Measurements from ENCODE around the gene KRTAP2-2. TPM values are rescaled to one million over a fixed set of nuclear protein-coding genes. Genes with fewer than 3 reads are reported as not detected.

Gene KRTAP2-2
- total and polyA plus RNA-seq, 2 of the 13 experiments (the other 11 are each of a cell fraction or from before 2014, with no cell fraction given) = not detected

- TF ChIP-seq REL (CRISPR knock-in tag; conservative IDR thresholded peaks at IDR 0.05) (no peak), JDP2 (CRISPR knock-in tag; IDR thresholded peaks at IDR 0.05; ENCODE audit: borderline replicate concordance) (no peak), NCOR1 (IDR thresholded peaks at IDR 0.05; ENCODE audit: borderline replicate concordance, low read length) (no peak), RXRA (CRISPR knock-in tag; IDR thresholded peaks at IDR 0.05) (no peak; the same call in 1 of the 2 replicates), FOSL2 (CRISPR knock-in tag; IDR thresholded peaks at IDR 0.05) (0 out of 2 replicates have a peak, but pooled peaks have one; percentile 7), SMYD3 (CRISPR knock-in tag; IDR thresholded peaks at IDR 0.05) (0 out of 2 replicates have a peak, but pooled peaks have one; percentile 2), ZNF205 (CRISPR knock-in tag; IDR thresholded peaks at IDR 0.05) (no peak), ZNF768 (CRISPR knock-in tag; IDR thresholded peaks at IDR 0.05) (0 out of 2 replicates have a peak, but pooled peaks have one; percentile 44), ZNF761 (CRISPR knock-in tag; conservative IDR thresholded peaks at IDR 0.05) (no peak), CBX1 (IDR thresholded peaks at IDR 0.05; ENCODE audit: low read depth) (no peak), MXD4 (CRISPR knock-in tag; IDR thresholded peaks at IDR 0.05) (0 out of 2 replicates have a peak, but pooled peaks have one; percentile 12), ZNF704 (CRISPR knock-in tag; IDR thresholded peaks at IDR 0.05; ENCODE audit: borderline replicate concordance) (0 out of 2 replicates have a peak, but pooled peaks have one; percentile 28), ZNF687 (CRISPR knock-in tag; IDR thresholded peaks at IDR 0.05) (peak; percentile 68), ZNF777 (CRISPR knock-in tag; IDR thresholded peaks at IDR 0.05) (0 out of 2 replicates have a peak, but pooled peaks have one; percentile 30), SSRP1 (CRISPR knock-in tag; IDR thresholded peaks at IDR 0.05) (0 out of 2 replicates have a peak, but pooled peaks have one; percentile 13)
Measured at GRCh38 chr17:41008811-41009210, 46.2 kb downstream of the KRTAP2-2 start, which contains the start of gene KRTAP3-1 (continued).

Small RNA genes within 50 kb of the gene (small RNA-seq; reads per million reads assigned to genes)
- gene KRTAP3-4P (ENCODE audit: insufficient read depth in 2 of 3, insufficient read length in 3 of 3, low read depth in 2 of 3, low replicate concordance in 1 of 3) = 0 reads per million in 3 experiments

Other genes with a start within 250 kb of the KRTAP2-2 start
Only the 30 nearest of the 37 such genes appear.
- gene KRT20, start 170.0 kb downstream of the KRTAP2-2 start, total RNA-seq (2016; rRNA removed; fragmentation: Illumina TruSeq; extraction: Trizol) = 0.13 and 0.14 TPM in 2 replicates
- gene KRT20, start 170.0 kb downstream of the KRTAP2-2 start, polyA plus RNA-seq (2011; rRNA removed) = 0.20 and 1.0 TPM in 2 replicates
- gene KRT23, start 117.6 kb downstream of the KRTAP2-2 start, total RNA-seq (2016; rRNA removed; fragmentation: Illumina TruSeq; extraction: Trizol) = 24.7 and 32.9 TPM in 2 replicates
- 48.4 and 51.1 TPM in 2 replicates for gene KRT23, start 117.6 kb downstream of the KRTAP2-2 start, polyA plus RNA-seq (2011; rRNA removed)
- gene KRT39, start 88.3 kb downstream of the KRTAP2-2 start, total RNA-seq (2016; rRNA removed; fragmentation: Illumina TruSeq; extraction: Trizol) = 0.07 TPM in 1 of 2 replicates, not detected in the other
- gene KRT39, start 88.3 kb downstream of the KRTAP2-2 start, polyA plus RNA-seq (2011; rRNA removed) = 1.2 and 1.6 TPM in 2 replicates
- not detected in 2 replicates for gene KRT40, start 70.9 kb downstream of the KRTAP2-2 start, total RNA-seq (2016; rRNA removed; fragmentation: Illumina TruSeq; extraction: Trizol)
- not detected in 2 replicates for gene KRT40, start 70.9 kb downstream of the KRTAP2-2 start, polyA plus RNA-seq (2011; rRNA removed)
- gene KRTAP3-3, start 61.1 kb downstream of the KRTAP2-2 start, total RNA-seq (2016; rRNA removed; fragmentation: Illumina TruSeq; extraction: Trizol) = not detected in 2 replicates
- not detected in 2 replicates for gene KRTAP3-3, start 61.1 kb downstream of the KRTAP2-2 start, polyA plus RNA-seq (2011; rRNA removed)
- gene KRTAP3-2, start 55.3 kb downstream of the KRTAP2-2 start, total RNA-seq (2016; rRNA removed; fragmentation: Illumina TruSeq; extraction: Trizol) = not detected in 2 replicates
- gene KRTAP3-2, start 55.3 kb downstream of the KRTAP2-2 start, polyA plus RNA-seq (2011; rRNA removed) = not detected in 2 replicates
- 0.29 and 0.81 TPM in 2 replicates for gene KRTAP3-1, start 46.1 kb downstream of the KRTAP2-2 start, total RNA-seq (2016; rRNA removed; fragmentation: Illumina TruSeq; extraction: Trizol)
- gene KRTAP3-1, start 46.1 kb downstream of the KRTAP2-2 start, polyA plus RNA-seq (2011; rRNA removed) = 3.7 and 3.8 TPM in 2 replicates
- gene KRTAP1-5, start 28.0 kb downstream of the KRTAP2-2 start, total RNA-seq (2016; rRNA removed; fragmentation: Illumina TruSeq; extraction: Trizol) = not detected in 2 replicates
- gene KRTAP1-5, start 28.0 kb downstream of the KRTAP2-2 start, polyA plus RNA-seq (2011; rRNA removed) = 0.07 and 0.09 TPM in 2 replicates
- not detected in 2 replicates for gene KRTAP1-4, start 25.0 kb downstream of the KRTAP2-2 start, total RNA-seq (2016; rRNA removed; fragmentation: Illumina TruSeq; extraction: Trizol)
- not detected in 2 replicates for gene KRTAP1-4, start 25.0 kb downstream of the KRTAP2-2 start, polyA plus RNA-seq (2011; rRNA removed)
- not detected in 2 replicates for gene KRTAP1-3, start 20.4 kb downstream of the KRTAP2-2 start, total RNA-seq (2016; rRNA removed; fragmentation: Illumina TruSeq; extraction: Trizol)
- not detected in 2 replicates for gene KRTAP1-3, start 20.4 kb downstream of the KRTAP2-2 start, polyA plus RNA-seq (2011; rRNA removed)
- gene KRTAP1-1, start 13.8 kb downstream of the KRTAP2-2 start, total RNA-seq (2016; rRNA removed; fragmentation: Illumina TruSeq; extraction: Trizol) = not detected in 2 replicates
- not detected in 2 replicates for gene KRTAP1-1, start 13.8 kb downstream of the KRTAP2-2 start, polyA plus RNA-seq (2011; rRNA removed)
- not detected in 2 replicates for gene KRTAP2-1, start 7.9 kb downstream of the KRTAP2-2 start, total RNA-seq (2016; rRNA removed; fragmentation: Illumina TruSeq; extraction: Trizol)
- not detected in 2 replicates for gene KRTAP2-1, start 7.9 kb downstream of the KRTAP2-2 start, polyA plus RNA-seq (2011; rRNA removed)
- not detected in 2 replicates for gene KRTAP2-3, start 4.9 kb upstream of the KRTAP2-2 start, total RNA-seq (2016; rRNA removed; fragmentation: Illumina TruSeq; extraction: Trizol)
- gene KRTAP2-3, start 4.9 kb upstream of the KRTAP2-2 start, polyA plus RNA-seq (2011; rRNA removed) = 0.24 and 0.25 TPM in 2 replicates
- not detected in 2 replicates for gene KRTAP2-4, start 10.6 kb upstream of the KRTAP2-2 start, total RNA-seq (2016; rRNA removed; fragmentation: Illumina TruSeq; extraction: Trizol)
- not detected in 2 replicates for gene KRTAP2-4, start 10.6 kb upstream of the KRTAP2-2 start, polyA plus RNA-seq (2011; rRNA removed)
- not detected in 2 replicates for gene KRTAP4-7, start 28.9 kb upstream of the KRTAP2-2 start, total RNA-seq (2016; rRNA removed; fragmentation: Illumina TruSeq; extraction: Trizol)
- not detected in 2 replicates for gene KRTAP4-7, start 28.9 kb upstream of the KRTAP2-2 start, polyA plus RNA-seq (2011; rRNA removed)
- not detected in 2 replicates for gene KRTAP4-8, start 42.9 kb upstream of the KRTAP2-2 start, total RNA-seq (2016; rRNA removed; fragmentation: Illumina TruSeq; extraction: Trizol)
- gene KRTAP4-8, start 42.9 kb upstream of the KRTAP2-2 start, polyA plus RNA-seq (2011; rRNA removed) = not detected in 2 replicates
- not detected in 2 replicates for gene KRTAP4-16, start 47.0 kb upstream of the KRTAP2-2 start, total RNA-seq (2016; rRNA removed; fragmentation: Illumina TruSeq; extraction: Trizol)
- gene KRTAP4-16, start 47.0 kb upstream of the KRTAP2-2 start, polyA plus RNA-seq (2011; rRNA removed) = not detected in 2 replicates
- not detected in 2 replicates for gene KRTAP4-9, start 50.2 kb upstream of the KRTAP2-2 start, total RNA-seq (2016; rRNA removed; fragmentation: Illumina TruSeq; extraction: Trizol)
- not detected in 2 replicates for gene KRTAP4-9, start 50.2 kb upstream of the KRTAP2-2 start, polyA plus RNA-seq (2011; rRNA removed)
- gene KRTAP4-11, start 63.1 kb upstream of the KRTAP2-2 start, total RNA-seq (2016; rRNA removed; fragmentation: Illumina TruSeq; extraction: Trizol) = not detected in 2 replicates
- gene KRTAP4-11, start 63.1 kb upstream of the KRTAP2-2 start, polyA plus RNA-seq (2011; rRNA removed) = not detected in 2 replicates
- not detected in 2 replicates for gene KRTAP4-12, start 69.0 kb upstream of the KRTAP2-2 start, total RNA-seq (2016; rRNA removed; fragmentation: Illumina TruSeq; extraction: Trizol)
- gene KRTAP4-12, start 69.0 kb upstream of the KRTAP2-2 start, polyA plus RNA-seq (2011; rRNA removed) = not detected in 2 replicates
- gene KRTAP4-6, start 85.3 kb upstream of the KRTAP2-2 start, total RNA-seq (2016; rRNA removed; fragmentation: Illumina TruSeq; extraction: Trizol) = not detected in 2 replicates
- not detected in 2 replicates for gene KRTAP4-6, start 85.3 kb upstream of the KRTAP2-2 start, polyA plus RNA-seq (2011; rRNA removed)
- not detected in 2 replicates for gene KRTAP4-5, start 94.6 kb upstream of the KRTAP2-2 start, total RNA-seq (2016; rRNA removed; fragmentation: Illumina TruSeq; extraction: Trizol)
- not detected in 2 replicates for gene KRTAP4-5, start 94.6 kb upstream of the KRTAP2-2 start, polyA plus RNA-seq (2011; rRNA removed)
- not detected in 2 replicates for gene KRTAP4-4, start 105.5 kb upstream of the KRTAP2-2 start, total RNA-seq (2016; rRNA removed; fragmentation: Illumina TruSeq; extraction: Trizol)
- gene KRTAP4-4, start 105.5 kb upstream of the KRTAP2-2 start, polyA plus RNA-seq (2011; rRNA removed) = not detected in 2 replicates
- gene KRTAP4-3, start 113.0 kb upstream of the KRTAP2-2 start, total RNA-seq (2016; rRNA removed; fragmentation: Illumina TruSeq; extraction: Trizol) = not detected in 2 replicates
- gene KRTAP4-3, start 113.0 kb upstream of the KRTAP2-2 start, polyA plus RNA-seq (2011; rRNA removed) = not detected in 2 replicates
- gene KRTAP4-2, start 123.0 kb upstream of the KRTAP2-2 start, total RNA-seq (2016; rRNA removed; fragmentation: Illumina TruSeq; extraction: Trizol) = not detected in 2 replicates
- not detected in 2 replicates for gene KRTAP4-2, start 123.0 kb upstream of the KRTAP2-2 start, polyA plus RNA-seq (2011; rRNA removed)
- gene KRTAP4-1, start 129.7 kb upstream of the KRTAP2-2 start, total RNA-seq (2016; rRNA removed; fragmentation: Illumina TruSeq; extraction: Trizol) = not detected in 2 replicates
- not detected in 2 replicates for gene KRTAP4-1, start 129.7 kb upstream of the KRTAP2-2 start, polyA plus RNA-seq (2011; rRNA removed)
- gene KRTAP9-1, start 134.7 kb upstream of the KRTAP2-2 start, total RNA-seq (2016; rRNA removed; fragmentation: Illumina TruSeq; extraction: Trizol) = not detected in 2 replicates
- not detected in 2 replicates for gene KRTAP9-1, start 134.7 kb upstream of the KRTAP2-2 start, polyA plus RNA-seq (2011; rRNA removed)
- gene KRTAP9-2, start 171.4 kb upstream of the KRTAP2-2 start, total RNA-seq (2016; rRNA removed; fragmentation: Illumina TruSeq; extraction: Trizol) = not detected in 2 replicates
- not detected in 2 replicates for gene KRTAP9-2, start 171.4 kb upstream of the KRTAP2-2 start, polyA plus RNA-seq (2011; rRNA removed)
- not detected in 2 replicates for gene KRTAP9-3, start 177.2 kb upstream of the KRTAP2-2 start, total RNA-seq (2016; rRNA removed; fragmentation: Illumina TruSeq; extraction: Trizol)
- not detected in 2 replicates for gene KRTAP9-3, start 177.2 kb upstream of the KRTAP2-2 start, polyA plus RNA-seq (2011; rRNA removed)
- not detected in 2 replicates for gene KRTAP9-8, start 182.8 kb upstream of the KRTAP2-2 start, total RNA-seq (2016; rRNA removed; fragmentation: Illumina TruSeq; extraction: Trizol)
- gene KRTAP9-8, start 182.8 kb upstream of the KRTAP2-2 start, polyA plus RNA-seq (2011; rRNA removed) = not detected in 2 replicates

All from HepG2 (cell line).